GM23248 (cell line): ENCODE results near the gene GALNT16. TPM values are rescaled to one million over a fixed set of nuclear protein-coding genes. Genes with fewer than 3 reads are reported as not detected.

Source experiments
- DNase-seq: peaks from one replicate; pipeline ENCODE4 v3.0.0-alpha.2; 2015
- H2AFZ ChIP-seq: fragments of 200-600 bp; sonication (generic); 2 replicates; pipeline ENCODE4 v1.6.1; 2016; ENCODE audit warnings: antibody characterized with exemption
- H3F3A ChIP-seq: fragments of 200-600 bp; sonication (generic); 2 replicates; pipeline ENCODE4 v1.6.1; 2016; ENCODE audit warnings: mild to moderate bottlenecking, antibody characterized with exemption, mixed run types; ENCODE audit not compliant: insufficient read depth
- H3K27ac ChIP-seq: fragments of 200-600 bp; sonication (generic); 2 replicates; pipeline ENCODE4 v1.5.1; 2016; ENCODE audit warnings: mild to moderate bottlenecking
- H3K27me3 ChIP-seq: fragments of 200-600 bp; sonication (generic); replicated peaks from 2 replicates; pipeline ENCODE4 v1.6.1; 2016; ENCODE audit warnings: mild to moderate bottlenecking; ENCODE audit not compliant: insufficient read depth
- H3K36me3 ChIP-seq: fragments of 200-600 bp; sonication (generic); 2 replicates; pipeline ENCODE4 v1.6.1; 2016; ENCODE audit warnings: low read depth, mild to moderate bottlenecking
- H3K4me1 ChIP-seq: fragments of 200-600 bp; sonication (generic); 2 replicates; pipeline ENCODE4 v1.6.1; 2016; ENCODE audit warnings: mild to moderate bottlenecking; ENCODE audit not compliant: insufficient read depth
- H3K4me2 ChIP-seq: fragments of 200-600 bp; sonication (generic); one replicate; pipeline ENCODE4 v1.6.1; 2016; ENCODE audit warnings: mild to moderate bottlenecking; ENCODE audit not compliant: unreplicated experiment
- H3K4me3 ChIP-seq: fragments of 200-600 bp; sonication (generic); 2 replicates; pipeline ENCODE4 v1.5.1; 2016; ENCODE audit warnings: mild to moderate bottlenecking
- H3K79me2 ChIP-seq: fragments of 200-600 bp; sonication (generic); 2 replicates; pipeline ENCODE4 v1.6.1; 2016; ENCODE audit warnings: mild to moderate bottlenecking; ENCODE audit not compliant: insufficient read depth
- H3K9ac ChIP-seq: fragments of 200-600 bp; sonication (generic); 2 replicates; pipeline ENCODE4 v1.6.1; 2016; ENCODE audit warnings: mild to moderate bottlenecking
- H3K9me2 ChIP-seq: fragments of 200-600 bp; sonication (generic); 2 replicates; pipeline ENCODE4 v1.6.1; 2016; ENCODE audit warnings: mixed run types, mild to moderate bottlenecking, moderate library complexity; ENCODE audit not compliant: insufficient read depth
- H3K9me3 ChIP-seq: fragments of 200-600 bp; sonication (generic); one replicate; pipeline ENCODE4 v1.6.1; 2017; ENCODE audit warnings: low read depth
- H4K20me1 ChIP-seq: fragments of 200-600 bp; sonication (generic); 2 replicates; pipeline ENCODE4 v1.6.0; 2016; ENCODE audit not compliant: insufficient read depth
- EZH2 ChIP-seq: fragments of 200-600 bp; sonication (generic); IDR thresholded peaks from 2 replicates; pipeline ENCODE4 v1.6.1; 2018; ENCODE audit warnings: antibody characterized with exemption, mild to moderate bottlenecking; ENCODE audit not compliant: insufficient read depth, poor library complexity, severe bottlenecking
- EZH2phosphoT487 ChIP-seq: fragments of 200-600 bp; sonication (generic); IDR thresholded peaks from 2 replicates; pipeline ENCODE4 v1.6.1; 2018; ENCODE audit warnings: antibody characterized with exemption, moderate library complexity, mild to moderate bottlenecking, low read depth; ENCODE audit not compliant: insufficient read depth
- whole genome bisulfite sequencing, 2 experiments: methylation state at CpG; one replicate each; pipeline ENCODE4 v1.1.6; 2015 to 2017; ENCODE audit warnings: low lambda C conversion rate in 2 of 2, low coverage in 1 of 2; ENCODE audit errors: missing lambda C conversion rate in 2 of 2; 5-methylcytosine and 5-hydroxymethylcytosine counted together
- in situ Hi-C: fragments of 300-500 bp; cut with MboI; formaldehyde crosslinking; loops from 2 replicates; pipeline ENCODE4 v1.15.0; 2020
- polyA plus RNA-seq: library from polyadenylated mRNA; unstranded; fragments of >200 nt; fragmentation: Nextera tagmentation; extraction: Ambion mirVana; gene quantifications from 2 replicates; pipeline ENCODE4 v1.2.1, GENCODE V29; 2016
- total RNA-seq: library from RNA; depleted of rRNA; stranded (reverse); fragments of >200 nt; shearing (Covaris generic); gene quantifications from 2 replicates; pipeline ENCODE4 v1.2.3, GENCODE V29; 2014

Gene GALNT16
- total and polyA plus RNA-seq, 2 experiments from 2014 or later: 0.59 to 1.4 TPM

DNA sequence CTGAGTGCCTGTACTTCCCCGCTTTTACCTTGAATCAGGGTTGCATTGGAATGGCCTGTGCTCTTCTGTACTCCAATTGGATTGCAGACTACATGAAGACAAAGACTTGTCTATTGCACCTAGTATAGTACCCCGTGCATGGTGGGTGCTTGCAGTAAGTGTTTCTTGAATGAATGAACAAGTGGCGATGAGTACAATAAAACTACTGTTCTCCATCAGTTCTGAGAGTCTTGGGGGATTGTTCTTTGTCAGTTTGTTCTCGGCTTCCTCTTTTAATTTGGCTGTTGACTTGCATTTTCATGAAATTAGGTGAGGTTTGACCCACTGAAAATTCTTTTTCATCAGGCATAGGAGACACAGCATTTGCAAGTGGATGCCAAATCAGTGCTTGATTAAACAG lies 104.0 kb downstream of the GALNT16 start:
- Histone ChIP-seq H3K9ac (no peak overlapping the region), H3K4me3 (no peak overlapping the region), H3K9me2 (no peaks in the 10 kb centered on the region), H3K27me3 (no peaks in the 10 kb centered on the region), H3K79me2 (no peaks in the 10 kb centered on the region), H3K4me2 (no peak overlapping the region), H3K27ac (no peak overlapping the region), H2AFZ (no peak overlapping the region), H3K9me3 (no peaks in the 10 kb centered on the region), H3F3A (no peaks in the 10 kb centered on the region), H3K4me1 (no peaks in the 10 kb centered on the region), H3K36me3 (no peaks in the 10 kb centered on the region), H4K20me1 (no peaks in the 10 kb centered on the region)
- no peak for TF ChIP-seq EZH2phosphoT487
- no peak for TF ChIP-seq EZH2
- no peak for DNase-seq
- in situ Hi-C loops: loop anchor here (10.0 kb wide), 1 partner anchor 109 kb away; no protein-coding TSS in a partner anchor
- WGBS, 2 experiments: 82 to 87% methylated on average over 4 of the region's 4 CpGs

DNA sequence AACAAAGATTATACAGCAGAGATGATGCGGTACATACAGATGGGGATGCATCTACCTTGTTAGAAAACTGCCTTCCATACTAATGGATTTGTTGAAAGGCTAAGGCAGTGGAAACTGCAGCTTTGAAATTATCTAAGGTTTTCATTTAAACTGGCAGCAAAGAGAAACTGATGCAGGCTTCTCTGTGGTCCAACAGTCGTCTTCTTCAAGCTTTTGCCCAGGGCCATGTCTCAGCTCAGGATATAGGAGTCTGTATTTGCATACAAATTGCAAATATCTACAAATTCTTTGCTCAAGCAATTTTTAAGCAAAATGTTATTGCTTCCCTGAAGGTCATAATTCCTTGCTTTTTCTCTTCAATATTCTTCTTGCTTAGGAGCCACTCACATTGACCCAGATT lies 104.4 kb downstream of the GALNT16 start:
- H3K79me2 ChIP-seq: no peaks in the 10 kb centered on the region
- no peaks in the 10 kb centered on the region for H3K9me3 ChIP-seq
- H4K20me1 ChIP-seq: no peaks in the 10 kb centered on the region
- no peak overlapping the region for H3K4me3 ChIP-seq
- TF ChIP-seq EZH2: no peak
- TF ChIP-seq EZH2phosphoT487: no peak
- no peaks in the 10 kb centered on the region for H3K27me3 ChIP-seq
- H3K4me2 ChIP-seq: no peak overlapping the region
- H3K9me2 ChIP-seq: no peaks in the 10 kb centered on the region
- no peak overlapping the region for H2AFZ ChIP-seq
- H3F3A ChIP-seq: no peaks in the 10 kb centered on the region
- 57 to 62% methylated on average over 2 of the region's 2 CpGs for WGBS, 2 experiments
- H3K36me3 ChIP-seq: no peaks in the 10 kb centered on the region
- in situ Hi-C loops: loop anchor here (10.0 kb wide), 1 partner anchor 110 kb away; no protein-coding TSS in a partner anchor
- H3K27ac ChIP-seq: no peak overlapping the region
- no peak for DNase-seq
- no peak overlapping the region for H3K9ac ChIP-seq
- no peaks in the 10 kb centered on the region for H3K4me1 ChIP-seq

DNA sequence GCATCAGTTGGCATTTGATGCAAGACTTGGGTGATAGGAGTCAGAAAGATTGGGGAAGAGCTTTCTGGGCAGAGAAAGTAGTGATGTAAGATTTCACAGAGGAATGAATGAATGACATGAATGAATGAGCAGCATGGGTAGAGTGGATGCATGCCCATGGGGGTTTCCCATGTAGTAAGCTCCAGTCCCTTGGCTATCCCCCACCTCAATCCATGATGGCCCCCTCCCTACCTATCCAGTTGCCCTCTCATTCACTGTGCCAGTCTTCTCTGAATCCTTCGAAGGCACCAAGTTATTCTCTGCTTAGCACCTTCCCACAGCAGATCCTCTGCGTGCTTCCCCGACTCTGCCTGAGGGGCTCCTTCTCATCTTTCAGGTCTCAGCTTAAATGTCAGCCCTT lies 106.1 kb downstream of the GALNT16 start:
- no peaks in the 10 kb centered on the region for H4K20me1 ChIP-seq
- no peaks in the 10 kb centered on the region for H3F3A ChIP-seq
- H3K27ac ChIP-seq: no peak overlapping the region
- H2AFZ ChIP-seq: no peak overlapping the region
- TF ChIP-seq EZH2phosphoT487 (no peak), EZH2 (no peak)
- in situ Hi-C loops: loop anchor here (10.0 kb wide), 1 partner anchor 111 kb away; no protein-coding TSS in a partner anchor
- H3K9me3 ChIP-seq: no peaks in the 10 kb centered on the region
- no peaks in the 10 kb centered on the region for H3K36me3 ChIP-seq
- H3K27me3 ChIP-seq: no peaks in the 10 kb centered on the region
- H3K79me2 ChIP-seq: no peaks in the 10 kb centered on the region
- 89 to 96% methylated on average over 3 of the region's 3 CpGs for WGBS, 2 experiments
- no peak overlapping the region for H3K4me2 ChIP-seq
- no peak for DNase-seq
- no peak overlapping the region for H3K4me3 ChIP-seq
- no peaks in the 10 kb centered on the region for H3K9me2 ChIP-seq
- H3K4me1 ChIP-seq: no peaks in the 10 kb centered on the region
- no peak overlapping the region for H3K9ac ChIP-seq

DNA sequence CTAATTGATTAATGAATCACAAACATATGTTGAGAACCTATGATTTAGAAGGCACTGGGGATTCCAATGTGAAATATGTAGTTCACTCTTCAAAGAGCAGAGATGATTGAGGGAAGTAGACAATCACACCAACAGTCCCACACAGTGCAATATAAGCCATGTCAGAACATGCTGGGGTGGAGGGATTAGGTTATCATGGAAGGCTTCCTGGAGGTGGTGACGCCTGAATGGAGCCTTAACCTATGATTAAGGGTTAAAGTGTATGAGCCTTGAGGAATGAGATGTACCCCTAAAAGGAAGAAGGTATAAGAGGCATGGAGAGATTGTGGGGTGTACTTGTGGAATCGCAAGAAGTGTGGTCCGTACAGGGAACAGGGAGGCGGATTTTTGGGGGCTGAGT lies 106.8 kb downstream of the GALNT16 start:
- no peaks in the 10 kb centered on the region for H3K9me3 ChIP-seq
- no peaks in the 10 kb centered on the region for H3K4me1 ChIP-seq
- H3K27me3 ChIP-seq: no peaks in the 10 kb centered on the region
- no peak overlapping the region for H3K4me3 ChIP-seq
- H3F3A ChIP-seq: no peaks in the 10 kb centered on the region
- H3K79me2 ChIP-seq: no peaks in the 10 kb centered on the region
- no peaks in the 10 kb centered on the region for H3K9me2 ChIP-seq
- in situ Hi-C loops: loop anchor here (10.0 kb wide), 1 partner anchor 112 kb away; no protein-coding TSS in a partner anchor
- no peaks in the 10 kb centered on the region for H3K36me3 ChIP-seq
- TF ChIP-seq EZH2 (no peak), EZH2phosphoT487 (no peak)
- H3K4me2 ChIP-seq: no peak overlapping the region
- H4K20me1 ChIP-seq: no peaks in the 10 kb centered on the region
- 97% methylated on average over 4 of the region's 4 CpGs for WGBS, 2 experiments
- no peak for DNase-seq
- H3K9ac ChIP-seq: no peak overlapping the region
- no peak overlapping the region for H2AFZ ChIP-seq
- H3K27ac ChIP-seq: no peak overlapping the region

DNA sequence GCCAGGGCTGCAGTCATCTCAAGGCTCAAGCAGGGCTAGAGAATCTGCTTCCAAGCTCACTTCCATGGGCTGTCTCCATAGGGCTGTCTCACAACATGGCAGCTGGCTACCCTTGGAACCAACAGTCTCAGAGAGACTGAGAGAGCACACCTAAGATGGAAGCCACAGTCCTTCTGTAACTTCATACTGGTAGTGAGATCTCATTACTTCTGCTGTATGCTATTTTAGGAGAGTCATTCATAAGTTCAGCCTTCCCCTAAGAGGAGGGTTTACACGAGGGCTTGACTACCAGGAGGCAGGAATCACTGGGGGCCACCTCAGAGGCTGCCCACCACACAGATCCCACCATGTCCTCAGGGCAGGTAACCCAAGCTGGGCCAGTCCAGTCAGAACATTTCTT lies 108.4 kb downstream of the GALNT16 start:
- in situ Hi-C loops: loop anchor here (10.0 kb wide), 1 partner anchor 114 kb away; no protein-coding TSS in a partner anchor
- Histone ChIP-seq H3K4me1 (no peaks in the 10 kb centered on the region), H3K9me3 (no peaks in the 10 kb centered on the region), H3F3A (no peaks in the 10 kb centered on the region), H3K4me3 (no peak overlapping the region), H3K27ac (no peak overlapping the region), H3K27me3 (no peaks in the 10 kb centered on the region), H3K79me2 (no peaks in the 10 kb centered on the region), H3K4me2 (no peak overlapping the region), H3K9ac (no peak overlapping the region), H3K9me2 (no peaks in the 10 kb centered on the region), H3K36me3 (no peaks in the 10 kb centered on the region), H2AFZ (no peak overlapping the region), H4K20me1 (no peaks in the 10 kb centered on the region)
- no peak for DNase-seq
- 15 to 33% methylated on average over 1 of the region's 1 CpG for WGBS, 2 experiments
- TF ChIP-seq EZH2phosphoT487 (no peak), EZH2 (no peak)
